Middle frontal gyrus (tissue), 1 donor: ENCODE measurements around the gene GNPNAT1.
"Not testable (repeated sequence)": the region's sequence is repeated elsewhere in the genome, so short reads cannot be mapped to it uniquely, and the experiment has no call there.

ENCODE experiments used
- DNase-seq: peaks from one replicate; pipeline ENCODE4 v3.0.0-alpha.2; 2015; ENCODE audit warnings: low spot score; ENCODE audit errors: extremely low spot score

GNPNAT1 gene

DNA sequence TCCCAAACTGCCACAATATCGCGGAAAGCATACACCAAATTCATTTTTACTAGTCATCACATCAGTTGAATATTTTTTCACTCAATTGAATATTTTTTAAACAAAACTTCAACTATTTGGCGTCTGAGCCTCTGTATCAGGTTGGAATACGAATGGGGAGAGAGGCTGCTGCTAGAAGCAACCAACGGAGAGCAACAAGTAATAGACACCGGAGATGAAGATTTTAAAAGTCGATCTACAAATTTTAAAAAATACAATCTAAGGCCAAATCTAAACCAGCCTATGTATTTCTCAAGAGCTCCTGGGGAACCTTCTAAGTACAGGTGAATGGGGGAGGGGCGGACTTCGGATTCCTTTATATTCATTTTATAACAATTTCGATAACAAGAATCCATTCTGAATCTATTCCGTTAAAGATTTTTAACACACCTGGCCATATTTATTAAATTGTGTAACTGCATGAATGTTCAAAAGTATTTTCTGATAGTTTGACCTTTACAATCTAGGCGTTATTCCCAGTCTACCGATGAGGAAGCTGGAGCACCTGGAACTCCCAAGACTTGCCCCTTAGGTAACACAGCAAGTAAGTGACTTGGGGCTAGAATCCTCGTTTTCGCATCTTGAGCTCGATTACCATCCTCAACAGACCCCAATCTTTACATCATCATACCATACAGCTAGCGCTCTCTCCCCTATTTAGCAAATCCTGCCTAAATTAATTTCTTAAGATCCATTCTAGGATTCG, 1.2 kb downstream of the GNPNAT1 start:
- DNase-seq, result no peak

DNA sequence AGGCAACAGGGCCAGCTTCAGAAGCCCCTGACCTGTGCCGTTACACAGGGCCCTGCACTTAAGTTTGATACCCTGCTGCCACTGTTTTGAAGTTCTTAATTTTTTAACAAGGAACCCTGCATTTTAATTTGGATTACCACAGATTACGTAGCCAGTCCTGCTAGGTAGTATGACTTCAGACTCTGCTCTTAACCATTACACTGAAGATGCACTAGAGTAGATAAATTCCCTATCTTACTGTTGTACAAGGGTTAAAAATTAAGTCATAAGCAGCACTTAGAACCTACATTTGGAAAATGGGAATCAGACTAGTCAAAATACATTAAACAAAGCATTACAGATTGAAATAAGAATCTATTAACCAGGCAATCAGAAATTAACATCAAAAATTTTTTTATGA, 2.3 kb downstream of the GNPNAT1 start:
- DNase-seq, result no peak

DNA sequence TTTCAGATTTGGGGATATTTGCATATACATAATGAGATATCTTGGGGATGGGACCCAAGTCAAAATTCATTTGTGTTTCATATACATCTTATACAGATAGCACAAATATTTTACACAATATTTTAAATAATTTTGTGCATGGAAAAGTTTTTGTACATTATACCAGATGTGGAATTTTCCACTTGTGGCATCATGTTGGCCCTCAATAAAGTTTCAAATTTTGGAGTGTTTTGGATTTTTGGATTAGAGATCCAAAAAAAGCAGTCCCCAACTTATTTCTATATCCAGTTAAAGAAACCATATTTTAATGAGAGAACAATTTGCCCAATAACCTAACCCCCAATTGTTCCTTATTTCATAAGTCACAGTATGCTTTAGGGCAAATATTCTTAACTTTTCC, 4.5 kb downstream of the GNPNAT1 start:
- no peak for DNase-seq

DNA sequence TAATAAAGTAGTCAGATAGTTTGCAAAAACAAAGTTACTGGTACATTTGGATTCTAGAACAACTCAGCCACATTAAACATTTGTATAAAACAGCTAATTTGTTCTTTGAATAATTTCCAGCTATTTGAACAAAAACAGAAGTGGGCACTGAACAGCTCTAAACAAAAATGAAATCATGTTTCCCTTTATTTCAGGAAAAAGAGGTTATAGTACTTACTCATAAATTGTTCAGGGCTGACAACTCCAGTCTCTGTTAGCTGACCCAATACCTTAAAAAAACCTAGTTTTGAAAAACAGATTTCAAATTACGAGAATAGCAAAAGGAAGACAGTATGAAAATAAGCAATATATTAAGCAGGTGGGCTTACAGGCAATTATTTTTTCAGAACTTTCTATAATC, 8.2 kb downstream of the GNPNAT1 start:
- DNase-seq, result no peak

GRCh38 chr14:52781629-52782028, 9.8 kb downstream of the GNPNAT1 start:
- no peak for DNase-seq

DNA sequence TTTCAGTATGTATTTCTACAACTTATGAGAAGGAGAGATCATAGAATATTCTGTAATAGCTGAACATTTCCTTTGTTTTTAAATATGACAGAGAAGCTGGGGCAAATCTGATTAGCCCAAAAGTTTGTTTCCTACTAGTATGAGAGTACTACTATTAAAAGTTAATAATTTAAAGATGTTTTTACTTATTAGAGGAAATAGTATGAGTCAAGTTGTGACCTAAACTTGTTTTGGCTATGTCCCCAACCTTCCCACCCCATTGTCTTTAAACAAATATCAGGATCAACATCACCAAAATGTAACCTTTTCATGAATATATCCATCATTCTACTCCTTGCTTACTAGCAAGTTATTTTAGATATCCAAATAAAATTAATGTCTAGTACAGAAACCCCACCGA, 10.5 kb downstream of the GNPNAT1 start:
- no peak for DNase-seq

DNA sequence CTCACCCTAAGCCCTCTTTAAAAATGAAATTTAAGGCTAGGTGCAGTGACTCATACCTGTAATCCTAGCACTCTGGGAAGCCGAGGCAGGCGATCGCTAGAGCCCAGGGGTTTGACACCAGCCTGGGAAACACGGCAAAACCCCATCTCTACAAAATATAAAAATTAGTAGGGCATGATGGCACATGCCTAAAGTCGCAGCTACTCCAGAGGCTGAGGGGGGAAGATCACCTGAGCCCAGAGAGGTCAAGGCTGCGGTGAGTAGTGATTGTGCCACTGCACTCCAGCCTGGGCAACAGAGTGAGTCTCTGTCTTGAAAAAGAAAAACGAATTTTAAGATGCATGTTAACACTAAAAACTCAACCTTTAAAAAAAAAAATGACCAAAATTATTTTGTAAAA, 12.7 kb downstream of the GNPNAT1 start:
- DNase-seq, result no peak

GRCh38 chr14:52776816-52777215, 14.6 kb downstream of the GNPNAT1 start:
- DNase-seq, result no peak

DNA sequence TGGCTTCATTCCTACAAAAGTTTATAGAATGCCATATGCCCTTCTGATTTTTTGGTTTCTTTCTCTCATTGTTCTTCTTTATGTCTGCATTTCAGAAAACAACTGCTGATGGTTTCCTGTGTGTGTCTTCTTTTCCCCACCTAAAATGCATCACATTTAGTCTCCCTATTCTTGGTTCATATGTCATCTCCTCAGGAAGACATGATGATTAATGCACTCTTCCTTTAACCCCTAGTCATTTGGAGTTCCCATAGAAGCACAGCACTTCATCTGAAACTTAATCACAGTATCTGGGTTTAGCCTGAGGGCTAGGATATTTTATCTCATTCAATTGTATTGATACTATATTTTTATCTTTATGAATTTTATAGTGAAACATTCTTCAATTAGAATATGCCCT, 21.5 kb downstream of the GNPNAT1 start:
- DNase-seq, result no peak

DNA sequence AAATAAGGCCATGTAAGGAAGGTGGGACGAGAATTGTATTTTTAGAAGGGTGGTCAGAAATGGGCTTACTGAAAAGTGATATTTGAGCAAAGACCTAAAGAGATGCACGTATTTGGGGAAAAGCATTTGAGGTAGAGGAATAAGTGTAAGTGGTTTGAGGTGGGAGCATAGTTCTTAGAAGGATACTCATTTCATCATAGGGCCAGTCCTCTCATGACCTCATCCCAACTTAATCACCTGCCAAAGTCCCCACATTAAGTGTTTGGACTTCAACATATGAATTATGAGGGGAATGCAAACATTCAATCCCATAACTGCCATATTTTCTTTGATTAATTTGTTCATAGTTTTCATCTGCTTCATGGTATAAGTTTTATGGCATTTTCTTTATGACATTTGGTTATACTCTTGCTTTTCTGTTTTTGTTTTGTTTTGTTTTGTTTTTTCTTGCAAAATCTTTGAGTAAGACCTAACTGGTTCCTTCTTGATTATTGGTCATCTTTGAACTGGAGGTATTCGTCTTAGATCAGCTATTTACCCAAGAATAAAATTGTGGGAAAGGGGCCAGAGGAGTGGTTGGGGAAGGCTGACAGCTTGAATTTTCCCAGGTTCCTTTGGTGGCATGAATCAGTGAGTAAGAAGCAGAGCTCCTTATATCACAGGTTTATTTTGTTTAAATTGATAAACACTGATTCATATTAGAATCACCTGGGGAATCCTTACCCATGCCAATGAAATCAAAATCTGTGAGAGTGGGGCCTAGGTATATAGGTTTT, 24.2 kb downstream of the GNPNAT1 start:
- DNase-seq, result no peak

DNA sequence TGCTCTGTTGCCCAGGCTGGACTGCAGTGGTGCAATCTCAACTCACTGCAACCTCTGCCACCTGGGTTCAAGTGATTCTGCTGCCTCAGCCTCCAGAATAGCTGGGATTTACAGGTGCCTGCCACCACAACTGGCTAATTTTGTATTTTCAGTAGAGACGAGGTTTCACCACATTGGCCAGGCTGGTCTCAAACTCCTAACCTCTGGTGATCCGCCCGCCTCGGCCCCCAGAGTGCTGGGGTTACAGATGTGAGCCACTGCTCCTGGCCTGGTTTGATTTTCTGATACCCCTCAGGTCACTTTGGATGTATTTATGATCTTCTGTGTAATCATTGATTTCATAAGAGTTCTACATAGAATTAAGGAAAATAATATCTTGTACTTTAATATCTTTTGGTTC, 28.5 kb downstream of the GNPNAT1 start:
- DNase-seq, result not testable (repeated sequence)

DNA sequence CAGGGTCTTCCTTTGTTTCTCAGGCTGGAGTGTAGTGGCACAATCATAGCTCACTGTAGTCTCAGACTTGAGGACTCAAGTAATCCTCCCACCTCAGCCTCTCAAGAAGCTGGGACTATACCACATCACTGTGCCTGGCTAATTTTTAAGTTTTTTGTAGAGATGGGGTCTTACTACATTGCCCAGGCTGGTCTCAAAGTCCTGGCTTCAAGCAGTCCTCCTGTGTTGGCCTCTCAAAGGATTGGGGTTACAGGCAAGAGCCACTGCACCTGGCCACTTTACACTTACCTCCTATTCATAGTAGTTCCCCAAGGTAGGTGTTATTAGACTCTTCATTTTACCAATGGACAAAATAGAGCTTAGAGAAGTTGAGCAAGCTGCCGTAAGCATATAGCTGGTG, 32.3 kb downstream of the GNPNAT1 start:
- DNase-seq, result no peak

GRCh38 chr14:52755607-52756316, 35.6 kb downstream of the GNPNAT1 start:
- DNase-seq, result no peak

DNA sequence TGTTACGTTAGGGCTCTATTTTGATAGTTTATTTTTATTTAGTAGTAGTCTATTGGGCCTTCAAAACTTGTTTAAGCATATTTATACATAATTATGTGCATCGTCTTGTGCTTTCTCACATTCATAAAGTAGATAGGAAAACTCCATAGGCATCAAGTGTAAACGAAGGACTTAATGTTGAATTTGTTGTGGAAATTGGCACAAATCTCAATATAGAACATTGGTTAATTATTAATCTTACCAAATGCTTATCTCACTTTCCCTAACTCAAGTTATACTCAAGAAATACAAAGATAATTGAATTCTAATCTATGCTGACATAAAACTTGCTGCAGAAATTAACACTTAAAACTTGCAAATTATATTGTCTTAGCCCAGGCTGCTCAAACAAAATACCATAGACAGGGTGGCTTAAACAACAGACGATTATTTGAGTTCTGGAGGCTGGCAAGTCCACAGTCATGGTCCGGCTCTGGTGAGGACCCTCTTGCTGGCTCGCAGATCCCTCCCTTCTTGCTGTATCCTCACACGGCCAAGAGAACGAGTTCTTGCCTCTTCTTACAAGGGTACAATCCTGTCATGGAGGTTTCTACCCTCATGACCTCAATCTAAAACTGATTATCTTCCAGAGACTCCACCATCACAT, 42.6 kb downstream of the GNPNAT1 start:
- no peak for DNase-seq

DNA sequence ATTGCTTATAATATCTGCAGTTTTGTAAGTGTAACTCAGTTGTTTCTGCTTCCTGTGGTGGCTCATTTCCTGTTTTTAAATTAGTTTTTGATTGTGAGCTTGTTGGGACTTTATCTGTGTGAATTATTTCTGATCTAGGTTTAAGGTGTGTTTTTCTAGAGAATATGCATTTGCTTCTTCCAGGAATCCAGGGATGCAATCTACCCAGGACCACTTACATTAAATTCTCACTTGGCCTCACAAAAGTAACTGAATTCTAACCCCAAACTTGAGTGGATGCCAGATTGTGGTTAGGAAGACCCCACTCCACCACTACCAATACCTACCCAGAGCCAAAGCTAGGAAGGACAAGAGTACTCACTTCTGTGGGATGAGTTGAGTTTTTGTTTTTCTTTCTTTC, 49.5 kb downstream of the GNPNAT1 start:
- DNase-seq, result no peak

DNA sequence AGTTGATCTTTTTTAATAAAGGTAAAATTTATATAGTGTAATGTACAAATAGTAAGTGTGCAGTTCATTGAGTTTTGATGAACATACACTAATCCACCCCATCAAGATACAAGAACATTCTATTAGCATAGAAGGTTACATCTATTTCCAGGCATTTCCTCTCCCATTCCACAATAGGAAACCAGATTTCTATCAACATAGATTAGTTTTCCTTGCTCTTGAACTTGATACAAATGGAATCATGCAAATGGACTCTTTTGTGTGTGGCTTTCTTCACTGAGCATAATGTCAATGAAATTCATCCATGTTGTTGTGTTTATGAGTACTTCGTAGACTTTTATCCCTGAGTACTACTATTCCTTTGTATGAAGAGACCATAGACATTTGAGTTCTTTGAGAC, 50.7 kb downstream of the GNPNAT1 start:
- no peak for DNase-seq

DNA sequence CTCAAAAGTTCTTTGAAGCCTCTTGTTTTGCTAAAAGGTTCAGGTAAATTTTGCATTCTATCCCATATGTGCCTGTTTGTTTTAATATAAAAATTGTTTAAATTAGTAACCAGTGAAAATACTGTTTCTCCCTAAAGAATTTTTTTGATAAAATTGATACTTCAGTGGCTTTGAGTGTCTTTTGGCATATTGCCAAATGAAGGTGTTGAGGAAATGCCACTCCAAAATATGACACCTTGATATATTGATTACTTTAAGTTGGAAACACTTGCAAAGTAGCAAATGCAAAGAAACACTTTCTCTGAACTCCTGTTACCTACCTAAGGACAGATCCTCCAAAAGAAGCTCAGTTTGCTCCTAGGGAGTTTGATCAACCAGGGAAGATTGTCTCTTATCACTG, 53.0 kb downstream of the GNPNAT1 start:
- DNase-seq, result no peak

GRCh38 chr14:52735921-52736489, 55.4 kb downstream of the GNPNAT1 start:
- no peak for DNase-seq

DNA sequence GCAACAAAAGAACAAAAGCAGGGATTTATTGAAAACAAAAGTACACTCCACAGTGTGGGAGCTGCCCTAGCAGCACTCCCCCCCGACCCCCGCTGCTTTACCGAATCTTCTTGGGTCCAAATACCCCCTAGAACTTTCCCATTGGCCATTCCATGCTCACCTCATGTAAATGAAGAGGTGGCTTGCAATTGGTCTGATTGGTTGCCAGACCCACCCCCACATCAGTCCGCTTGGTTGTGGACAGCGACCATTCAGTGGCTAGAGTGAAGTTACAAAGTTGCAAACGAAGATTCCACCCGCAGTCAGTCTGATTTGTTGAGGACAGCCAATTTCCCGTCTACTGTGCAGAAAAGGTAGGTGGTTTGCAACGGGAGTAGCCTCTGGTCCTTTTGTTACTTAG, 57.6 kb downstream of the GNPNAT1 start:
- DNase-seq, result no peak

- DNase-seq, result no peak
These were observed 60.7 kb downstream of the GNPNAT1 start for GRCh38 chr14:52730709-52731111.

DNA sequence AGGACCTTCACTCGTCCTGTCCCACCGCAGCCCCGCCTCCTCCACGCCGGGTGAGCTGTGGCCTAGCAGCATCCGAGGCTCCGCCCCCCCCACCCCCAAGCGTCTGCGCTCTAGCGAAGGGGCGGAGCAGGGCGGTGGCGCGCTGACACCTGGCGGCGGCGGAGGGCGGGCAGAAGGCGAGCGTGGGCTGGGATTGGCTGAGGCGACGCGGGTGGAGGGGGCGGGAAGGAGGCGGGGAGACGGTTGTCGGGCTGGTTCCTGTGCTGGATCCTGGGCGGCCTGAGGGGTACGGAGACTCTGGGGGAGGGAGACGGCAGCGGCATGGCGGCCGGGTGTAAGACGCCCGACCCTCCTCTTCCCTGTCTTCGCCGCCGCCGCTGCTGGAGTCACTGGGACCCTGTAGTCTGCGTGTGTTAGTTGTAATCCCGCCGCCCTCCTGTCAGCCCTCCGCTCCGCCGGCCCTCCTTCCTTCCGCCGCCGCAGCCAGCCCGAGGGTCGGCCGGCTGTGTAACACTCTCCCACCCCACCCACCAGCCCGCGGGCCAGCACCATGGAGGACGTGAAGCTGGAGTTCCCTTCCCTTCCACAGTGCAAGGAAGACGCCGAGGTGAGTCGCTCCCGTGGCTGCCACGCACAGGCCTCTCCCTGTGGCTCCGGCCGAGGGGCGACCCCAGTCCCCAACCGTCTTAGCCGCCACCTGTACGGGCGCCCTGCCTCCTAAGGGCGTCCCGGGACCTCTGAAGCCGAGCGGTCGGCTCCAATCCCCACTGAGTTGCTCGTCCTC, 61.3 kb downstream of the GNPNAT1 start, which contains the start of gene STYX:
TSS of gene STYX (plus strand) at position 242 of the 784 bp plus-strand sequence. CDS start at position 551, 309 bp downstream.
- peak; percentile 87 for DNase-seq
